Breast epithelium (tissue), 3 donors: Measurements from ENCODE around the gene PROP1.

Experiments
- CTCF ChIP-seq, 3 donors: fragments of 450-650 bp; IDR thresholded peaks; one replicate each; pipeline ENCODE4 v1.5.1; 2016 to 2017; ENCODE audit warnings: antibody characterized with exemption in 3 of 3, mild to moderate bottlenecking in 3 of 3, moderate library complexity in 3 of 3
- POLR2A ChIP-seq: fragments of 450-650 bp; IDR thresholded peaks from one replicate; pipeline ENCODE4 v1.6.1; 2016; ENCODE audit warnings: antibody characterized with exemption, mild to moderate bottlenecking, moderate library complexity
- POLR2AphosphoS5 ChIP-seq, 3 donors: sonication (generic); formaldehyde crosslinking; IDR thresholded peaks; one replicate each; pipeline ENCODE4 v1.6.1; 2017; ENCODE audit warnings: antibody characterized with exemption in 3 of 3

GRCh38 chr5:177964471-177964870 lies 31.6 kb downstream of the PROP1 start:
- TF ChIP-seq CTCF (IDR thresholded peaks at IDR 0.05): no peak
- TF ChIP-seq POLR2A: no peak
- no peak for TF ChIP-seq POLR2AphosphoS5 (IDR thresholded peaks at IDR 0.05)
